Measurements from ENCODE around the gene RPS2.

Gene RPS2

GRCh38 chr16:1999866-2000514 is 35.4 kb upstream of the RPS2 start:
- Histone ChIP-seq H3K4me1 (ENCODE audit: control insufficient read depth, insufficient read depth, low read length) (peaks cover 5% of the 10 kb centered on the region; the same call in 1 of the 2 replicates), H3K27ac (ENCODE audit: extremely low read depth, low read depth, low read length) (no peak overlapping the region), H3K36me3 (ENCODE audit: control insufficient read depth in 2 of 2, insufficient read depth in 1 of 2, low read length in 2 of 2) (peaks cover 0 to 76% of the 10 kb centered on the region in 2 experiments; a peak in 2 of 3 replicates), H3K9me3 (ENCODE audit: control insufficient read depth, insufficient read depth, low read depth, low read length) (no peaks in the 10 kb centered on the region), H3K4me3 (ENCODE audit: low read depth, low read length) (no peak overlapping the region)
- POLR2A ChIA-PET, result interaction anchor here (0.6 to 1.2 kb wide), 3 partner anchors 7 to 155 kb away, joined by 3 to 4 read pairs (median 3); partner anchors contain the start of gene TRAF7
- CTCF ChIA-PET, result no interaction called here
- TF ChIP-seq ZNF133 (tag by site-specific recombination; IDR thresholded peaks at IDR 0.05) (no peak), ZNF366 (tag by site-specific recombination; conservative IDR thresholded peaks at IDR 0.05) (no peak), EGR2 (tag by site-specific recombination; IDR thresholded peaks at IDR 0.05; ENCODE audit: low read depth) (peak; percentile 23; the same call in 1 of the 2 replicates), ZSCAN23 (tag by site-specific recombination; IDR thresholded peaks at IDR 0.05) (no peak), ZNF423 (tag by site-specific recombination; IDR thresholded peaks at IDR 0.05) (no peak), ZNF501 (tag by site-specific recombination; IDR thresholded peaks at IDR 0.05) (no peak), SP2 (tag by site-specific recombination; IDR thresholded peaks at IDR 0.05) (peak; percentile 41), ZNF624 (tag by site-specific recombination; IDR thresholded peaks at IDR 0.05) (no peak), ZNF132 (tag by site-specific recombination; IDR thresholded peaks at IDR 0.05; ENCODE audit: borderline replicate concordance) (no peak), ZNF391 (tag by site-specific recombination; IDR thresholded peaks at IDR 0.05; ENCODE audit: borderline replicate concordance, low read depth) (no peak), SCRT1 (tag by site-specific recombination; IDR thresholded peaks at IDR 0.05; ENCODE audit: borderline replicate concordance) (peak; percentile 59; the same call in 1 of the 2 replicates), SCRT2 (tag by site-specific recombination; IDR thresholded peaks at IDR 0.05) (peak; percentile 83), ZFHX2 (tag by site-specific recombination; conservative IDR thresholded peaks at IDR 0.05) (0 out of 2 replicates have a peak, but pooled peaks have one; percentile 9)
- TF ChIP-seq, protein P1, sequence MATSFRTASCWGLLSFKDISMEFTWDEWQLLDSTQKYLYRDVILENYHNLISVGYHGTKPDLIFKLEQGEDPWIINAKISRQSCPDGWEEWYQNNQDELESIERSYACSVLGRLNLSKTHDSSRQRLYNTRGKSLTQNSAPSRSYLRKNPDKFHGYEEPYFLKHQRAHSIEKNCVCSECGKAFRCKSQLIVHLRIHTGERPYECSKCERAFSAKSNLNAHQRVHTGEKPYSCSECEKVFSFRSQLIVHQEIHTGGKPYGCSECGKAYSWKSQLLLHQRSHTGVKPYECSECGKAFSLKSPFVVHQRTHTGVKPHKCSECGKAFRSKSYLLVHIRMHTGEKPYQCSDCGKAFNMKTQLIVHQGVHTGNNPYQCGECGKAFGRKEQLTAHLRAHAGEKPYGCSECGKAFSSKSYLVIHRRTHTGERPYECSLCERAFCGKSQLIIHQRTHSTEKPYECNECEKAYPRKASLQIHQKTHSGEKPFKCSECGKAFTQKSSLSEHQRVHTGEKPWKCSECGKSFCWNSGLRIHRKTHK (tag by site-specific recombination; IDR thresholded peaks at IDR 0.05), result no peak
- TF ChIP-seq, protein P2, sequence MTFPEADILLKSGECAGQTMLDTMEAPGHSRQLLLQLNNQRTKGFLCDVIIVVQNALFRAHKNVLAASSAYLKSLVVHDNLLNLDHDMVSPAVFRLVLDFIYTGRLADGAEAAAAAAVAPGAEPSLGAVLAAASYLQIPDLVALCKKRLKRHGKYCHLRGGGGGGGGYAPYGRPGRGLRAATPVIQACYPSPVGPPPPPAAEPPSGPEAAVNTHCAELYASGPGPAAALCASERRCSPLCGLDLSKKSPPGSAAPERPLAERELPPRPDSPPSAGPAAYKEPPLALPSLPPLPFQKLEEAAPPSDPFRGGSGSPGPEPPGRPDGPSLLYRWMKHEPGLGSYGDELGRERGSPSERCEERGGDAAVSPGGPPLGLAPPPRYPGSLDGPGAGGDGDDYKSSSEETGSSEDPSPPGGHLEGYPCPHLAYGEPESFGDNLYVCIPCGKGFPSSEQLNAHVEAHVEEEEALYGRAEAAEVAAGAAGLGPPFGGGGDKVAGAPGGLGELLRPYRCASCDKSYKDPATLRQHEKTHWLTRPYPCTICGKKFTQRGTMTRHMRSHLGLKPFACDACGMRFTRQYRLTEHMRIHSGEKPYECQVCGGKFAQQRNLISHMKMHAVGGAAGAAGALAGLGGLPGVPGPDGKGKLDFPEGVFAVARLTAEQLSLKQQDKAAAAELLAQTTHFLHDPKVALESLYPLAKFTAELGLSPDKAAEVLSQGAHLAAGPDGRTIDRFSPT (tag by site-specific recombination; IDR thresholded peaks at IDR 0.05), result peak; percentile 51; the same call in 1 of the 2 replicates
- TF ChIP-seq, protein P3, sequence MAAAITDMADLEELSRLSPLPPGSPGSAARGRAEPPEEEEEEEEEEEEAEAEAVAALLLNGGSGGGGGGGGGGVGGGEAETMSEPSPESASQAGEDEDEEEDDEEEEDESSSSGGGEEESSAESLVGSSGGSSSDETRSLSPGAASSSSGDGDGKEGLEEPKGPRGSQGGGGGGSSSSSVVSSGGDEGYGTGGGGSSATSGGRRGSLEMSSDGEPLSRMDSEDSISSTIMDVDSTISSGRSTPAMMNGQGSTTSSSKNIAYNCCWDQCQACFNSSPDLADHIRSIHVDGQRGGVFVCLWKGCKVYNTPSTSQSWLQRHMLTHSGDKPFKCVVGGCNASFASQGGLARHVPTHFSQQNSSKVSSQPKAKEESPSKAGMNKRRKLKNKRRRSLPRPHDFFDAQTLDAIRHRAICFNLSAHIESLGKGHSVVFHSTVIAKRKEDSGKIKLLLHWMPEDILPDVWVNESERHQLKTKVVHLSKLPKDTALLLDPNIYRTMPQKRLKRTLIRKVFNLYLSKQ (tag by site-specific recombination; IDR thresholded peaks at IDR 0.05; ENCODE audit: borderline replicate concordance), result no peak

DNA sequence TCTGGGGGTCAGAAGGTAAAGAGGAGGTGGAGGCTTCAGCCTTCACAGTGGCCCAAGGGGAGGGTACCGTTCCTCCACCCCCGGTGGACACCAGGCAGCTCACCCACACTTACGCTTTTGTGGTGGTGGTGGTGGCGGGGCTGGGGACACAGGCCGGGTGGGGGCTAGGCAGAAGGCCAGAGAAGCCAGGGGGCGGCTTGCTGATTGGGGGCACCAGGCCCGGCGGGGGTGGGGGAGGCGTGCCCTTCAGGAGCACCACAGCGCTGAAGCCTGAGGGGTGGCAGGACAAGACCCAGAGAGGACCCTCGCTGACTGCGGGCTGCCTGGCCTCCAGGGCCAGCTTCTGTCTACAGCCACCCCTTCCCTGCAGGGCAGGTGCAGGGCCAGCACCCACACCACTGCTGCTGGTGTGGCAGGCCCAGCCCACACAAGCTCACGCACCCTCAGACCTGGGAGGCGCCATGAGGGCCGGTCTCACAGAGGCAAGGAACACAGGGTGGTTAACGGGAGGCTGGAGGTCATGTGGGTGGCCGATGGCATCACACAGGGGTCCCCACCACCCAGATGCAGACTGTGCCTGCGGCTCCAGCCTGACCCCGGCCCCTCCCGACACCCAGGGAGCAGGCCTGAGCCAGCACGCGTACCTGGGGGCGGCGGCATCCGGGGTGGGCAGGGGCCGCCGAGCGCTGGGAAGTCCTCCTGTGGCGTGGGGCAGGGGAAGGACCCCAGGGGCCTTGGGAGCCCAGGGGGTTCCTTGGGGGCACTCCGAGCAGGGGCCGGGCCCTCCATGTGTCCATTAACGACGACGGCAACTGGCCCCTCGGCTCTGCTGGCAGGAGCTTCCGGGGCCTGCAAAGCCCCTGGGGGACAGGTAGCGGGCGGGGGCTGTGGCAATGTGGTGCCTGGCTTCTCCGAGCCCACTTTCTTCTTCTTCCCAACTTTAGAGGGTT is 34.5 kb upstream of the RPS2 start:
- ChIA-PET POLR2A (interaction anchor here (1.0 to 2.1 kb wide), 3 partner anchors 8 to 34 kb away, joined by 3 to 8 read pairs (median 3); partner anchors contain the start of gene RPS2), CTCF (interaction anchor here (0.6 kb wide), 1 partner anchor 68 kb away, joined by 3 read pairs; no protein-coding TSS in a partner anchor)
- H3K4me1 ChIP-seq (ENCODE audit: control insufficient read depth, insufficient read depth, low read length), result peaks cover 1% of the 10 kb centered on the region; the same call in 1 of the 2 replicates
- TF ChIP-seq ZNF423 (tag by site-specific recombination; IDR thresholded peaks at IDR 0.05) (no peak), GLIS2 (tag by site-specific recombination; IDR thresholded peaks at IDR 0.05) (peak; percentile 39; the same call in 1 of the 2 replicates), EGR2 (tag by site-specific recombination; IDR thresholded peaks at IDR 0.05; ENCODE audit: low read depth) (peak; percentile 34; the same call in 1 of the 2 replicates)
- H3K36me3 ChIP-seq (ENCODE audit: control insufficient read depth in 2 of 2, insufficient read depth in 1 of 2, low read length in 2 of 2), result peaks cover 0 to 72% of the 10 kb centered on the region in 2 experiments; a peak in 2 of 3 replicates
- H3K9me3 ChIP-seq (ENCODE audit: control insufficient read depth, insufficient read depth, low read depth, low read length), result no peaks in the 10 kb centered on the region
- no peak overlapping the region for H3K27ac ChIP-seq (ENCODE audit: extremely low read depth, low read depth, low read length)
- H3K4me3 ChIP-seq (ENCODE audit: low read depth, low read length), result no peak overlapping the region
